Measurements from ENCODE around the gene TMEM163. TPM values are rescaled to one million over a fixed set of nuclear protein-coding genes. Genes with fewer than 3 reads are reported as not detected.

The TMEM163 gene
- total RNA-seq, 6 experiments from 2014 or later, result not detected

GRCh38 chr2:134426721-134427120 is 292.1 kb downstream of the TMEM163 start:
- no peaks in the 10 kb centered on the region for H3K9me3 Mint-ChIP-seq
- H3K36me3 Mint-ChIP-seq (ENCODE audit: low read depth), result peaks cover 49% of the 10 kb centered on the region

DNA sequence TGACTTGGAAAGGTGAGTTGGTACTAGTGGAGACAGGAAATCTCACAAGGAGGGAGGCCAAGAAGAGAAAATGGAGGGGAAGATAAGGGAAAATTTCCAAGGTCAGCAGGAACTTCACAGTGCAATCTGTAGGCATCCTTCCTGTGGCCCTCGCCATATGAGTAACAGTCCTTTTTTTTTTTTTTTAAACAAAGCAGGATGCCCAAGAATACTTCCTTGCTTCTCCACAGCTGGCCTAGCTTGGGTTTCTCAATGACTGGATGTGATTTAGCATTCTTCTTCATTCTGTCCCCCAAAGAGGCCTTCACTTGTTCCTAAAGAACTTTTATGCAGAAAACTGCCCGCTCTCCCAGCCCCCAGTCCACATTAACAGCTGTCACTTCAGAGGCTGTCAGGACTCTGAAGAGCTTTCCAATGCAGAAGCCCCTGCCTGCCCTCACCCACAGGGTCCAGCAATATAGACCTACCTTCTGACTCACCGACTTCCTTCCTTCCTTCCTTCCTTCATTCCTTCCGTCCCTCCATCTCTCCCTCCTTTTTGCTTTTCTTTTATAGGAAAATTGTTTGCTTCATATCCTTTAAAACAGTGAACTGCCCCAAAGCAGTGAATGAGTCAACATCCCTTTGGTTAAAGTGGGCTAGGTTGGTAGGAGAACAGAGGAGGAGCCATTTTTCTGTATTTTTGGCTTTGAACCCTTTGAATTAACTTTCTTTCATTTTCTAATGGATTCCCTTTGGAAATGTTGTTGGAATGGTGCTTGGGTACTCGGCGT is 292.9 kb downstream of the TMEM163 start:
- TF ChIP-seq, protein P1, sequence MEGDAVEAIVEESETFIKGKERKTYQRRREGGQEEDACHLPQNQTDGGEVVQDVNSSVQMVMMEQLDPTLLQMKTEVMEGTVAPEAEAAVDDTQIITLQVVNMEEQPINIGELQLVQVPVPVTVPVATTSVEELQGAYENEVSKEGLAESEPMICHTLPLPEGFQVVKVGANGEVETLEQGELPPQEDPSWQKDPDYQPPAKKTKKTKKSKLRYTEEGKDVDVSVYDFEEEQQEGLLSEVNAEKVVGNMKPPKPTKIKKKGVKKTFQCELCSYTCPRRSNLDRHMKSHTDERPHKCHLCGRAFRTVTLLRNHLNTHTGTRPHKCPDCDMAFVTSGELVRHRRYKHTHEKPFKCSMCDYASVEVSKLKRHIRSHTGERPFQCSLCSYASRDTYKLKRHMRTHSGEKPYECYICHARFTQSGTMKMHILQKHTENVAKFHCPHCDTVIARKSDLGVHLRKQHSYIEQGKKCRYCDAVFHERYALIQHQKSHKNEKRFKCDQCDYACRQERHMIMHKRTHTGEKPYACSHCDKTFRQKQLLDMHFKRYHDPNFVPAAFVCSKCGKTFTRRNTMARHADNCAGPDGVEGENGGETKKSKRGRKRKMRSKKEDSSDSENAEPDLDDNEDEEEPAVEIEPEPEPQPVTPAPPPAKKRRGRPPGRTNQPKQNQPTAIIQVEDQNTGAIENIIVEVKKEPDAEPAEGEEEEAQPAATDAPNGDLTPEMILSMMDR (IDR thresholded peaks at IDR 0.05), result no peak
- H3K4me3 Mint-ChIP-seq, result no peak overlapping the region; the same call in 1 of the 2 replicates
- DNase-seq, result no peak
- no peaks in the 10 kb centered on the region; the same call in none of the 2 replicates for H3K27me3 Mint-ChIP-seq (ENCODE audit: insufficient read depth)
- peak overlapping the region; percentile 73 for H3K27ac Mint-ChIP-seq
- H3K9me3 Mint-ChIP-seq, result no peaks in the 10 kb centered on the region
- H3K36me3 Mint-ChIP-seq (ENCODE audit: low read depth), result peaks cover 52% of the 10 kb centered on the region
- peaks cover 36% of the 10 kb centered on the region for H3K4me1 Mint-ChIP-seq (ENCODE audit: low read depth)

More at GRCh38 chr2:134426721-134427120, 292.1 kb downstream of the TMEM163 start:
- no peak for DNase-seq
- TF ChIP-seq, protein P1 (IDR thresholded peaks at IDR 0.05), result no peak
- H3K27ac Mint-ChIP-seq, result no peak overlapping the region; the same call in 1 of the 2 replicates
- H3K4me3 Mint-ChIP-seq, result no peak overlapping the region
- H3K4me1 Mint-ChIP-seq (ENCODE audit: low read depth), result peaks cover 36% of the 10 kb centered on the region
- H3K27me3 Mint-ChIP-seq (ENCODE audit: insufficient read depth), result no peaks in the 10 kb centered on the region; the same call in none of the 2 replicates

GRCh38 chr2:134421556-134422328 is 297.1 kb downstream of the TMEM163 start:
- peaks cover 40% of the 10 kb centered on the region for H3K4me1 Mint-ChIP-seq (ENCODE audit: low read depth)
- H3K4me3 Mint-ChIP-seq, result no peak overlapping the region
- TF ChIP-seq, protein P1 (IDR thresholded peaks at IDR 0.05), result no peak
- H3K27ac Mint-ChIP-seq, result peak overlapping the region; percentile 53
- no peaks in the 10 kb centered on the region for H3K9me3 Mint-ChIP-seq
- no peak for DNase-seq
- peaks cover 19% of the 10 kb centered on the region for H3K36me3 Mint-ChIP-seq (ENCODE audit: low read depth)
- no peaks in the 10 kb centered on the region; the same call in none of the 2 replicates for H3K27me3 Mint-ChIP-seq (ENCODE audit: insufficient read depth)

- H3K4me3 Mint-ChIP-seq, result no peak overlapping the region
- H3K9me3 Mint-ChIP-seq, result no peaks in the 10 kb centered on the region
- peak overlapping the region; percentile 53 for H3K27ac Mint-ChIP-seq
- H3K4me1 Mint-ChIP-seq (ENCODE audit: low read depth), result peaks cover 32% of the 10 kb centered on the region
- TF ChIP-seq, protein P1 (IDR thresholded peaks at IDR 0.05), result no peak
- no peaks in the 10 kb centered on the region; the same call in none of the 2 replicates for H3K27me3 Mint-ChIP-seq (ENCODE audit: insufficient read depth)
- no peak for DNase-seq
- peaks cover 11% of the 10 kb centered on the region; the same call in 1 of the 2 replicates for H3K36me3 Mint-ChIP-seq (ENCODE audit: low read depth)
These were observed 297.9 kb downstream of the TMEM163 start for GRCh38 chr2:134420920-134421319.

DNA sequence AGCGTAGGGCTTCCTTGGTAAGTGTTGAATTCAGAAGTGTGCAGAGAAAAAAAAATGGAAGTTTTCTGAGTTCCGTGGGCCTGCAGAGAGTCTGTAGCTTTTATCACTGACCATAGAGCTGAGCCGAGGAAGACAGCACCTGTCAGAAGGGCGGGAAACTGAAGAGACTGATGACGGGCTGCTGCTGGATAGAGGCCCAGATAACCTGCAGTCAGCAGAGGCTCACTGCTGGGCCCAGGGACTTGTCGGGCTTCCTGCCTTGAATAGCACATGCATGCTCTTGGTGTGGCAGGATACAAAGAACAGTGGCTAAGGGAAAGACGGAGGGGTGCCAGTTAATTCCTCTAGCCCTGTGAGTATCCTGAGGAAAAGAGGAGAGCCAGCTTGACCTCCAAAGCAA is 298.5 kb downstream of the TMEM163 start:
- Mint-ChIP-seq H3K36me3 (ENCODE audit: low read depth) (peaks cover 11% of the 10 kb centered on the region; the same call in 1 of the 2 replicates), H3K27ac (no peak overlapping the region), H3K9me3 (no peaks in the 10 kb centered on the region), H3K27me3 (ENCODE audit: insufficient read depth) (no peaks in the 10 kb centered on the region; the same call in 1 of the 2 replicates), H3K4me3 (no peak overlapping the region), H3K4me1 (ENCODE audit: low read depth) (peaks cover 25% of the 10 kb centered on the region)
- TF ChIP-seq, protein P1 (IDR thresholded peaks at IDR 0.05), result no peak
- no peak for DNase-seq

Measured in HFFc6 (cell line).